HepG2 (cell line): Measurements from ENCODE around the gene MAPK14. TPM values are rescaled to one million over a fixed set of nuclear protein-coding genes. Genes with fewer than 3 reads are reported as not detected.
A peak's percentile ranks its signal among the peaks of the same experiment; 100 is the strongest.

Experiments used
- ATM ChIP-seq: fragments of 450-650 bp; IDR thresholded peaks from 2 replicates; pipeline ENCODE4 v1.7.1; 2017; ENCODE audit warnings: mild to moderate bottlenecking, borderline replicate concordance
- ETV5 ChIP-seq: IDR thresholded peaks from 2 replicates; pipeline ENCODE4 v1.6.1; 2018; ENCODE audit warnings: missing biosample characterization, missing genetic modification reagents, inconsistent platforms, borderline replicate concordance
- MAFK ChIP-seq, 2 experiments: IDR thresholded peaks in 1 of 2; conservative IDR thresholded peaks in 1 of 2; 2 replicates each; pipeline ENCODE4 v1.6.1; 2011; ENCODE audit warnings: improper control_type of control experiment in 2 of 2, low read length in 2 of 2
- SNAI1 ChIP-seq: sonication (generic); formaldehyde crosslinking; IDR thresholded peaks from 2 replicates; pipeline ENCODE4 v1.5.0; 2020; ENCODE audit warnings: mild to moderate bottlenecking, missing genetic modification reagents, borderline replicate concordance
- ZFP36 ChIP-seq: fragments of 150-350 bp; IDR thresholded peaks from 2 replicates; pipeline ENCODE4 v1.6.1; 2018; ENCODE audit warnings: borderline replicate concordance, low read length, low read depth; ENCODE audit not compliant: partially characterized antibody
- ZFP62 ChIP-seq: sonication (generic); formaldehyde crosslinking; IDR thresholded peaks from 2 replicates; pipeline ENCODE4 v1.4.0; 2020; ENCODE audit warnings: missing genetic modification reagents
- ZNF343 ChIP-seq: sonication (generic); formaldehyde crosslinking; IDR thresholded peaks from 2 replicates; pipeline ENCODE4 v1.4.0; 2020; ENCODE audit warnings: mild to moderate bottlenecking, missing genetic modification reagents
- ZNF431 ChIP-seq: sonication (generic); formaldehyde crosslinking; IDR thresholded peaks from 2 replicates; pipeline ENCODE4 v1.9.0; 2022; ENCODE audit warnings: missing genetic modification reagents, low read depth, mild to moderate bottlenecking, borderline replicate concordance
- ZNF547 ChIP-seq: sonication (generic); formaldehyde crosslinking; IDR thresholded peaks from 2 replicates; pipeline ENCODE4 v1.5.1; 2020; ENCODE audit warnings: mild to moderate bottlenecking, missing genetic modification reagents
- ZNF549 ChIP-seq: sonication (generic); formaldehyde crosslinking; IDR thresholded peaks from 2 replicates; pipeline ENCODE4 v1.5.0; 2020; ENCODE audit warnings: missing genetic modification reagents
- polyA plus RNA-seq, 8 experiments: library from polyadenylated mRNA; depleted of rRNA in 3 of 8; stranded (reverse) in 7 of 8; unstranded in 1 of 8; fragments of >200 nt; fragmentation: Illumina TruSeq in 4 of 8; extraction: Trizol in 4 of 8; gene quantifications; 2 replicates each; pipeline versions ENCODE4 v1.2.1 to v1.2.3, GENCODE V29; 2011 to 2016; ENCODE audit warnings: low read depth in 4 of 8, missing spikeins in 1 of 8, mixed read lengths in 1 of 8; ENCODE audit not compliant: insufficient read depth in 1 of 8
- total RNA-seq, 5 experiments: library from RNA; depleted of rRNA; stranded (reverse); fragments of >200 nt; fragmentation: Illumina TruSeq; extraction: Trizol; gene quantifications; 2 replicates each; pipeline ENCODE4 v1.2.3, GENCODE V29; 2016; ENCODE audit warnings: low read depth in 1 of 5
- TF ChIP-seq, protein P1 (sequence below): sonication (generic); formaldehyde crosslinking; IDR thresholded peaks from 2 replicates; pipeline ENCODE4 v1.8.0; 2022; ENCODE audit warnings: missing genetic modification reagents, mild to moderate bottlenecking, moderate library complexity, borderline replicate concordance
- TF ChIP-seq, protein P2 (sequence below): sonication (generic); formaldehyde crosslinking; IDR thresholded peaks from 2 replicates; pipeline ENCODE4 v1.9.0; 2021; ENCODE audit warnings: missing genetic modification reagents, borderline replicate concordance
- TF ChIP-seq, protein P3 (sequence below): IDR thresholded peaks from 2 replicates; pipeline ENCODE4 v1.6.1; 2016; ENCODE audit warnings: missing genetic modification reagents, missing compliant biosample characterization
- TF ChIP-seq, protein P4 (sequence below): IDR thresholded peaks from 2 replicates; pipeline ENCODE4 v1.6.1; 2016; ENCODE audit warnings: low read depth, control low read depth
- TF ChIP-seq, protein P5 (sequence below): sonication (generic); formaldehyde crosslinking; IDR thresholded peaks from 2 replicates; pipeline ENCODE4 v1.8.0; 2022; ENCODE audit warnings: mild to moderate bottlenecking, missing genetic modification reagents, moderate library complexity
- TF ChIP-seq, protein P6 (sequence below): sonication (generic); formaldehyde crosslinking; IDR thresholded peaks from 2 replicates; pipeline ENCODE4 v1.9.0; 2022; ENCODE audit warnings: missing genetic modification reagents, mild to moderate bottlenecking, borderline replicate concordance

The MAPK14 gene
- total and polyA plus RNA-seq, 2 of the 13 experiments (the other 11 are each of a cell fraction or from before 2014, with no cell fraction given) = 66.3 to 67.3 TPM

DNA sequence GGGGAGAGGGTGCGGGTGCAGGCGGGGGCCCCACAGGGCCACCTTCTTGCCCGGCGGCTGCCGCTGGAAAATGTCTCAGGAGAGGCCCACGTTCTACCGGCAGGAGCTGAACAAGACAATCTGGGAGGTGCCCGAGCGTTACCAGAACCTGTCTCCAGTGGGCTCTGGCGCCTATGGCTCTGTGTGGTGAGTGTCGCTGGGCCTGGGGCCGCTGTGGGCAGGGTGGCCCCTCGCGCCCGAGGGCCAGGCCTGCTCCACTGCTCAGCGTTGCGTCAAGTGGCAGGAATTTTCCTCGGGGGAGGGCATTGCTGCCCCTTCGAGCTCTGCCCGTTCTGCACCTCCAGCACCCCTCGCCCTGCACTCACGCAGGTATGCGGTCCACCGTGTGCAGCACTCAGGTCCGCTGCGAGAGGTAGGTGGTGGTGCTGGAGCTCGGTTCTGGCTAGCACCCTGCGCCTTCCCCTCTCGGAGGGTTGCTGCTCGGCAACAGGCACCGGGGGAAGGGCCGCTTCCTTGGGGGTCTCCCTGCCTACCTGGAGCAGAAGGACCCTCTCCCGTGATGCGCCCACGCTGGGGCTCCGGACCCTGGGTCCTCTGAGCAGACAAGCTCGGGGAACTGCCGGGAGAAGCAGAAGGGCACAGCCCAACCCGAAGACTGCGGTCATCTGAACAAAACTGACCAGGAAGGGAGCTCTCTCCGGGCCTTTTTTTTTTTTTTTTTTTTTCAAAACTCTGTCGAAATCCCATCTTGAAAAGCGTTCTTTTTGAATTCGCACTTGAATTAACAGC, 674 bp downstream of the MAPK14 start (continued):
- TF ChIP-seq ZNF549 (CRISPR knock-in tag) = 0 out of 2 replicates have a peak, but pooled peaks have one; percentile 2
- TF ChIP-seq, protein P1, sequence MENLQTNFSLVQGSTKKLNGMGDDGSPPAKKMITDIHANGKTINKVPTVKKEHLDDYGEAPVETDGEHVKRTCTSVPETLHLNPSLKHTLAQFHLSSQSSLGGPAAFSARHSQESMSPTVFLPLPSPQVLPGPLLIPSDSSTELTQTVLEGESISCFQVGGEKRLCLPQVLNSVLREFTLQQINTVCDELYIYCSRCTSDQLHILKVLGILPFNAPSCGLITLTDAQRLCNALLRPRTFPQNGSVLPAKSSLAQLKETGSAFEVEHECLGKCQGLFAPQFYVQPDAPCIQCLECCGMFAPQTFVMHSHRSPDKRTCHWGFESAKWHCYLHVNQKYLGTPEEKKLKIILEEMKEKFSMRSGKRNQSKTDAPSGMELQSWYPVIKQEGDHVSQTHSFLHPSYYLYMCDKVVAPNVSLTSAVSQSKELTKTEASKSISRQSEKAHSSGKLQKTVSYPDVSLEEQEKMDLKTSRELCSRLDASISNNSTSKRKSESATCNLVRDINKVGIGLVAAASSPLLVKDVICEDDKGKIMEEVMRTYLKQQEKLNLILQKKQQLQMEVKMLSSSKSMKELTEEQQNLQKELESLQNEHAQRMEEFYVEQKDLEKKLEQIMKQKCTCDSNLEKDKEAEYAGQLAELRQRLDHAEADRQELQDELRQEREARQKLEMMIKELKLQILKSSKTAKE (CRISPR knock-in tag) = no peak
- TF ChIP-seq ATM = no peak
- no peak for TF ChIP-seq ZNF343 (CRISPR knock-in tag)
- TF ChIP-seq ZFP62 (CRISPR knock-in tag) = 0 out of 2 replicates have a peak, but pooled peaks have one; percentile 9
- TF ChIP-seq ZFP36 = no peak
- TF ChIP-seq, protein P2, sequence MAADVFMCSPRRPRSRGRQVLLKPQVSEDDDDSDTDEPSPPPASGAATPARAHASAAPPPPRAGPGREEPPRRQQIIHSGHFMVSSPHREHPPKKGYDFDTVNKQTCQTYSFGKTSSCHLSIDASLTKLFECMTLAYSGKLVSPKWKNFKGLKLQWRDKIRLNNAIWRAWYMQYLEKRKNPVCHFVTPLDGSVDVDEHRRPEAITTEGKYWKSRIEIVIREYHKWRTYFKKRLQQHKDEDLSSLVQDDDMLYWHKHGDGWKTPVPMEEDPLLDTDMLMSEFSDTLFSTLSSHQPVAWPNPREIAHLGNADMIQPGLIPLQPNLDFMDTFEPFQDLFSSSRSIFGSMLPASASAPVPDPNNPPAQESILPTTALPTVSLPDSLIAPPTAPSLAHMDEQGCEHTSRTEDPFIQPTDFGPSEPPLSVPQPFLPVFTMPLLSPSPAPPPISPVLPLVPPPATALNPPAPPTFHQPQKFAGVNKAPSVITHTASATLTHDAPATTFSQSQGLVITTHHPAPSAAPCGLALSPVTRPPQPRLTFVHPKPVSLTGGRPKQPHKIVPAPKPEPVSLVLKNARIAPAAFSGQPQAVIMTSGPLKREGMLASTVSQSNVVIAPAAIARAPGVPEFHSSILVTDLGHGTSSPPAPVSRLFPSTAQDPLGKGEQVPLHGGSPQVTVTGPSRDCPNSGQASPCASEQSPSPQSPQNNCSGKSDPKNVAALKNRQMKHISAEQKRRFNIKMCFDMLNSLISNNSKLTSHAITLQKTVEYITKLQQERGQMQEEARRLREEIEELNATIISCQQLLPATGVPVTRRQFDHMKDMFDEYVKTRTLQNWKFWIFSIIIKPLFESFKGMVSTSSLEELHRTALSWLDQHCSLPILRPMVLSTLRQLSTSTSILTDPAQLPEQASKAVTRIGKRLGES (CRISPR knock-in tag) = no peak
- TF ChIP-seq SNAI1 (CRISPR knock-in tag) = peak; percentile 82
- TF ChIP-seq, protein P3, sequence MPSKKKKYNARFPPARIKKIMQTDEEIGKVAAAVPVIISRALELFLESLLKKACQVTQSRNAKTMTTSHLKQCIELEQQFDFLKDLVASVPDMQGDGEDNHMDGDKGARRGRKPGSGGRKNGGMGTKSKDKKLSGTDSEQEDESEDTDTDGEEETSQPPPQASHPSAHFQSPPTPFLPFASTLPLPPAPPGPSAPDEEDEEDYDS = no peak
- TF ChIP-seq, protein P4, sequence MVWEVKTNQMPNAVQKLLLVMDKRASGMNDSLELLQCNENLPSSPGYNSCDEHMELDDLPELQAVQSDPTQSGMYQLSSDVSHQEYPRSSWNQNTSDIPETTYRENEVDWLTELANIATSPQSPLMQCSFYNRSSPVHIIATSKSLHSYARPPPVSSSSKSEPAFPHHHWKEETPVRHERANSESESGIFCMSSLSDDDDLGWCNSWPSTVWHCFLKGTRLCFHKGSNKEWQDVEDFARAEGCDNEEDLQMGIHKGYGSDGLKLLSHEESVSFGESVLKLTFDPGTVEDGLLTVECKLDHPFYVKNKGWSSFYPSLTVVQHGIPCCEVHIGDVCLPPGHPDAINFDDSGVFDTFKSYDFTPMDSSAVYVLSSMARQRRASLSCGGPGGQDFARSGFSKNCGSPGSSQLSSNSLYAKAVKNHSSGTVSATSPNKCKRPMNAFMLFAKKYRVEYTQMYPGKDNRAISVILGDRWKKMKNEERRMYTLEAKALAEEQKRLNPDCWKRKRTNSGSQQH (CRISPR knock-in tag) = peak; percentile 45
- TF ChIP-seq ZNF547 = peak; percentile 43; the same call in 1 of the 2 replicates
- TF ChIP-seq, protein P5, sequence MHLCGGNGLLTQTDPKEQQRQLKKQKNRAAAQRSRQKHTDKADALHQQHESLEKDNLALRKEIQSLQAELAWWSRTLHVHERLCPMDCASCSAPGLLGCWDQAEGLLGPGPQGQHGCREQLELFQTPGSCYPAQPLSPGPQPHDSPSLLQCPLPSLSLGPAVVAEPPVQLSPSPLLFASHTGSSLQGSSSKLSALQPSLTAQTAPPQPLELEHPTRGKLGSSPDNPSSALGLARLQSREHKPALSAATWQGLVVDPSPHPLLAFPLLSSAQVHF (CRISPR knock-in tag) = no peak
- no peak for TF ChIP-seq MAFK (conservative IDR thresholded peaks at IDR 0.05 in 1 of 2, IDR thresholded peaks at IDR 0.05 in 1 of 2; ENCODE audit: low read length in 2 of 2)
- TF ChIP-seq ETV5 = 0 out of 2 replicates have a peak, but pooled peaks have one; percentile 15
- peak; percentile 27; the same call in 1 of the 2 replicates for TF ChIP-seq ZNF431 (CRISPR knock-in tag)
- TF ChIP-seq, protein P6, sequence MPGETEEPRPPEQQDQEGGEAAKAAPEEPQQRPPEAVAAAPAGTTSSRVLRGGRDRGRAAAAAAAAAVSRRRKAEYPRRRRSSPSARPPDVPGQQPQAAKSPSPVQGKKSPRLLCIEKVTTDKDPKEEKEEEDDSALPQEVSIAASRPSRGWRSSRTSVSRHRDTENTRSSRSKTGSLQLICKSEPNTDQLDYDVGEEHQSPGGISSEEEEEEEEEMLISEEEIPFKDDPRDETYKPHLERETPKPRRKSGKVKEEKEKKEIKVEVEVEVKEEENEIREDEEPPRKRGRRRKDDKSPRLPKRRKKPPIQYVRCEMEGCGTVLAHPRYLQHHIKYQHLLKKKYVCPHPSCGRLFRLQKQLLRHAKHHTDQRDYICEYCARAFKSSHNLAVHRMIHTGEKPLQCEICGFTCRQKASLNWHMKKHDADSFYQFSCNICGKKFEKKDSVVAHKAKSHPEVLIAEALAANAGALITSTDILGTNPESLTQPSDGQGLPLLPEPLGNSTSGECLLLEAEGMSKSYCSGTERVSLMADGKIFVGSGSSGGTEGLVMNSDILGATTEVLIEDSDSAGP (CRISPR knock-in tag) = no peak; the same call in 1 of the 2 replicates
